C4-2B (cell line): ENCODE data around the gene SIRPB2.

Experiments used
- H3K27ac ChIP-seq: fragments of 450-650 bp; 2 replicates; pipeline ENCODE4 v1.5.1; 2017
- CTCF ChIP-seq: fragments of 450-650 bp; conservative IDR thresholded peaks from 2 replicates; pipeline ENCODE4 v1.5.1; 2017; ENCODE audit warnings: mild to moderate bottlenecking
- ZFX ChIP-seq: fragments of 450-650 bp; IDR thresholded peaks from 2 replicates; pipeline ENCODE4 v1.6.1; 2017

Gene SIRPB2

DNA sequence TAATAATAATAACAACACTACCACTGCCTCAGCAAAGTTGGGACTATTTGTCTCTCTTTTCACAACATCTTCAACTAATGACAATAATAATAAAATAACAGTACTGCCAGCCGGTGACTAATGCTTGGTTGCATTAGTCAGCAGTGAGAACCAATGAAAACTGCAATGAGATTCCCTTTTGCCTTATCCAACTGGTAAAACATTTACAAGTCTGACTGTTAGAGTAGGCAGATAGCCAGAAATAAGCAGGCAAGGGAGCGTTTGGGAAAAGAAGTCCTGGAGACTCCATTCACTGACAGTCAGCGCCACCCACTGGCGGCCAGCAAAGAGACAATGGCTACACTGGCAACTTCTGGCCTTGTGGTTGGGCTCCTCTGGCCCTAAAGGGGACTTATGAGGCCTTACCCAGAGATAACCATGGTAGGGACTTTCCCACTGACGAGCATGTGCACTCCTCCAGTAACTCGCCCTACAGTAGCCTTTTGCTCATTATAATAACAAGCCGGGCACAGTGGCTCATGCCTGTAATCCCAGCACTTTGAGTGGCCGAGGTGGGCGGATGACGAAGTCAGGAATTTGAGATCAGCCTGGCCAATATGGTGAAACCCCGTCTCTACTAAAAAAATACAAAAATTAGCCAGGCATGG, 21.2 kb downstream of the SIRPB2 start:
- peak; percentile 90 for TF ChIP-seq CTCF
- no peak for TF ChIP-seq ZFX
- H3K27ac ChIP-seq, result peak overlapping the region; percentile 5

DNA sequence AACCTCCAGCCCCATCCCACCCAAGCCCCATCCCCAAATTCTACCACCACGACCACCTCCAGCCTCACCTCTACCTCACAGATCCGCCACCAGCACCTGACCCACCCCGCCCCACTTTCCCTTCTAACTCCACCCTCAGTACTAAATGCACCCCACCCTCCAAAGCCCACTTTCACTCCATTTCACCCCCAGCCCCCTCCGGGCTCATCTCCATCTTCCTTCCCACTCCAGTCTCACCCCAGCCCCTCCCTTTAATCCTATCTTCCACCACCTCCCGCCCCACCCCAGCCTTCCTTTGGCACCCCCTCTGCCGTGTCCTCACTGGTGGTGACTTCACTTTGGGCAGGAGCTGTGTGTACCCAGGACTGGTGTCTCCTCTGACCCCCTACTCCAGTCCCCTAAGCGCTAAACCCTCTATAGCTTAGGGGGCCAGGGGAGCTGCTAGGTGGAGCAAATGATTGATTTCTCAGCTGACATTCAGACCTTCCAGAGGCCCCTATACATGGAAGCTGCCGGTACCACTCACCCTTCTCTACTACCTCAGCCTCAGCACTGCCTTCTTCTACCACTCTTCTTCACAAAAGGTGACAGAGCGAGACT, 21.8 kb downstream of the SIRPB2 start:
- TF ChIP-seq CTCF, result no peak
- TF ChIP-seq ZFX, result no peak
- peak overlapping the region; percentile 32; the same call in 1 of the 2 replicates for H3K27ac ChIP-seq

- TF ChIP-seq ZFX, result no peak
- no peak for TF ChIP-seq CTCF
- no peak overlapping the region for H3K27ac ChIP-seq
These were observed 23.0 kb downstream of the SIRPB2 start for GRCh38 chr20:1468117-1468624.

DNA sequence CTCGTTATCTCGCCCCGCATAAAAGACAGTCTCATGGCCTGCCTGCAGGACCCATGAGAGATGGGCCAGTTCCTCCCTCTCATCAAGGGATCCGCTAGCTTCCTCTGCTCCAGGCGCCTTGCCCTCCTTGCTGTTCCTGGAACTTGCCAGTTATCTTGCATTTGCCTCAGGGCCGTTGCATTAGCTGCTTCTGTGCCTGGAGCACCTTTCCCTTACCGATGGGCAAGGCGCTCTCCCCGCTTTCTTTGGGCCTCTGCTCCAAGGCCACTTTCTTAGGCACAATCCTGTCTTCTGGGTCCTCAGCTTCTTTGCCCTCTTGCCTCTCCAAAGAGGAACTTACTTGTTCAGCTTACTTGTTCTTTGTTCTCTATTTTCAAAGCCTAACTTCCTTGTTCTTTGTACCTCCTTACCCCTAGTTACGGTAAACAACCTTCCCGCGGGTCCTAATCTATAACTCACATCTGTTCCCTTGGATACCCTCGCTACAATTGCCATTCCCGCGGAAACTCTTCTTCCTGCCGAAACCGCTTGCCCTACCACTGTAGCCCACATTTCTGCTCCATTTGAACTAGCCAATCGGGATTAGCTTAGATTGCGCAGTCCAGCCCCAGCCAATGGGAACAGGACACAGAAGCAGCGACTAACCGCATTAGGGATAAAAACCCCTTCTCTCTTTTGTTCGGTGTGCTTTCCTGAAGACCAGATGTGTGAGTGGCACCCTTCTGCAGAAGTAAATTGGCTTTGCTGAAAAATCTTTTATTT, 23.7 kb downstream of the SIRPB2 start:
- H3K27ac ChIP-seq, result no peak overlapping the region
- TF ChIP-seq ZFX (no peak), CTCF (no peak)

DNA sequence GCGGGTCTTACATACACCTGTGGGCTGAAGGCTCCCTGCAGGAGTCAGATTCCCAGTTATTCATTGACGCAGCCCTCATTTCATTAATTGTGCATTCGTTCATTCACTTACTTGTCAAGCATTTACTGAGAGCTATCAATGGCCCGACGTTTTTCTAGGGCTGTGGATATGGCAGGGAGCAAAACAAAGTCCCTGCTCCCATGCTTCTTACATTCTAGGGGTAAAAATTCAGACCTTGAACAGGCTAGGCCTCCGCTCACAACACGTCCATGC, 24.2 kb downstream of the SIRPB2 start:
- TF ChIP-seq CTCF (no peak; the same call in 1 of the 2 replicates), ZFX (no peak)
- no peak overlapping the region for H3K27ac ChIP-seq

DNA sequence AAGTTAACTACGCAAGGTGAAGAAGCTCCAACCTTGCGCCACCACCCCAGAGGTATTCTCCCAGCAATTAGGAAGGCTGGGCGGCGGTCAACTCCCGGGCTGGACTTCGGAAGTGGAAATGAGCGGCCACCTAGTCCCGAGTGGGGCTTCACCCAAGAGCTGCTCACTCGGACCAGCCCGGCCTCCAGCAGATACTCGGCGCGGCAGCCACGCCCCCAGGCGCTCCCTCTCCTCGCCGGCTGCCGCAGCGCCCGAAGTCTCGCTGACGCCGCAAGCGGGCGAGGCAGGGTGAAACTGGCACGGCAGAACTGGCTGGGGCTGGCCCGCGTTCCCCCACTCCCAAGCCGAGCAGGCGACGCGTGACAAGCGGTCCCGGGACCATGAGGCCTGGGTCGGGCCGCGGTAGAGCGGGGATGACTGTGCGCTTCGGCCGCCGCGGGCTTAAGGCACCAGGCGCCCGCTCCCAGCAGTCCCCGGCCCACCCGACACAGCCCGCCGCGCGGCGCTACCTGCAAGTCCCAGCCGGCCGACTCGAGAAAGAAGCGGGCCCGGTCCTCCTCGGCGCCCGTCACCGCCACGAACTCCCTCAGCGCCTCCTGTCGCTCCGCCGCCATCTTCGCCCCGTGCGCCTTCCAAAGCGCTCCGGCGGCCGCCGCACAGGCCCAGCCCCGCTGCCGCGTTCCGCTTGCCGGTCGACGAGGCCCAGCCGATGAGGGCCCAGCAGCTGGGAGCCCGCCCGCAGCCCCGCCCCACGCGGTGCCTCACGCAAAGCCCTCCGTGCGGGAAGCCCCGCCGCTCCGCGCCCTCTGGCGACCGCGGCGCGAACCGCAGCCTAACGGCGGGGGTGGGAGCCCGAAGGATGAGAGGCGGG, 24.8 kb downstream of the SIRPB2 start, which contains the start of gene NSFL1C:
NSFL1C (minus strand) TSS at position 639 of the 871 bp plus-strand sequence; CDS start at position 614, 25 bp downstream.
- TF ChIP-seq CTCF, result peak; percentile 98
- TF ChIP-seq ZFX, result peak; percentile 93
- peak within 1 kb of the TSS; percentile 90 for H3K27ac ChIP-seq
